Measurements from ENCODE around the gene PPFIA2.

PPFIA2 gene

GRCh38 chr12:81330480-81330879 lies 428.7 kb downstream of the PPFIA2 start:
- POLR2A ChIA-PET, result no interaction called here
- DNase-seq (ENCODE audit: extremely low spot score), result no peak
- TF ChIP-seq, protein P1, sequence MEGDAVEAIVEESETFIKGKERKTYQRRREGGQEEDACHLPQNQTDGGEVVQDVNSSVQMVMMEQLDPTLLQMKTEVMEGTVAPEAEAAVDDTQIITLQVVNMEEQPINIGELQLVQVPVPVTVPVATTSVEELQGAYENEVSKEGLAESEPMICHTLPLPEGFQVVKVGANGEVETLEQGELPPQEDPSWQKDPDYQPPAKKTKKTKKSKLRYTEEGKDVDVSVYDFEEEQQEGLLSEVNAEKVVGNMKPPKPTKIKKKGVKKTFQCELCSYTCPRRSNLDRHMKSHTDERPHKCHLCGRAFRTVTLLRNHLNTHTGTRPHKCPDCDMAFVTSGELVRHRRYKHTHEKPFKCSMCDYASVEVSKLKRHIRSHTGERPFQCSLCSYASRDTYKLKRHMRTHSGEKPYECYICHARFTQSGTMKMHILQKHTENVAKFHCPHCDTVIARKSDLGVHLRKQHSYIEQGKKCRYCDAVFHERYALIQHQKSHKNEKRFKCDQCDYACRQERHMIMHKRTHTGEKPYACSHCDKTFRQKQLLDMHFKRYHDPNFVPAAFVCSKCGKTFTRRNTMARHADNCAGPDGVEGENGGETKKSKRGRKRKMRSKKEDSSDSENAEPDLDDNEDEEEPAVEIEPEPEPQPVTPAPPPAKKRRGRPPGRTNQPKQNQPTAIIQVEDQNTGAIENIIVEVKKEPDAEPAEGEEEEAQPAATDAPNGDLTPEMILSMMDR (IDR thresholded peaks at IDR 0.05; ENCODE audit: control extremely low read depth, extremely low read depth, low read depth, missing control alignments), result no peak
- CTCF ChIA-PET, result interaction anchor here (1.4 to 2.5 kb wide), 2 partner anchors 9 to 14 kb away, joined by 4 to 10 read pairs; no protein-coding TSS in a partner anchor

- no peak for DNase-seq (ENCODE audit: extremely low spot score)
- TF ChIP-seq, protein P1 (IDR thresholded peaks at IDR 0.05; ENCODE audit: control extremely low read depth, extremely low read depth, low read depth, missing control alignments), result peak; percentile 21
- ChIA-PET CTCF (interaction anchor here (0.9 to 1.9 kb wide), 5 partner anchors 11 to 26 kb away, joined by 3 to 8 read pairs (median 4); no protein-coding TSS in a partner anchor), POLR2A (no interaction called here)
These were observed 430.1 kb downstream of the PPFIA2 start for GRCh38 chr12:81329085-81329484.

GRCh38 chr12:81327425-81327824 lies 431.7 kb downstream of the PPFIA2 start:
- CTCF ChIA-PET, result interaction anchor here (1.6 to 1.9 kb wide), 2 partner anchors 10 to 28 kb away, joined by 4 to 8 read pairs; no protein-coding TSS in a partner anchor
- TF ChIP-seq, protein P1 (IDR thresholded peaks at IDR 0.05; ENCODE audit: control extremely low read depth, extremely low read depth, low read depth, missing control alignments), result no peak
- POLR2A ChIA-PET, result no interaction called here
- no peak for DNase-seq (ENCODE audit: extremely low spot score)

DNA sequence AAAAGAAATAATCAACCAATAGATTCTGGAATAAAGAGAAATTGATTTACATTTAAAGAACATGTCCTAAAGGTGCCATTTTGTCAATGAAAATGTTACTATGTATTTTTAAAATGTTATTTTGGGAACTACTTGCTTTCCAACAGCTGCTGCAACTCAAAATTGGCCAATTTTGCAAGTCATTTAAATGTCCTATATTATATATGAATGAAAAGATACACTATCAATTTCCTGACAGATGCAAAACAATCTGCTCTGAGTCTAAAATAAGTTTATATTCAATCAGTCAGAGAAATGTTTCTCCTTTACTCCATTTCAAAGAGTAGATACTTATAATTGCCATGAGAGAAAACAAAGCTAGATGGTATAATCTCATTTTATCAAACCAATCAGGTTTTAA lies 434.1 kb downstream of the PPFIA2 start:
- CTCF ChIA-PET, result no interaction called here
- TF ChIP-seq, protein P1 (IDR thresholded peaks at IDR 0.05; ENCODE audit: control extremely low read depth, extremely low read depth, low read depth, missing control alignments), result no peak
- POLR2A ChIA-PET, result no interaction called here
- DNase-seq (ENCODE audit: extremely low spot score), result no peak

- ChIA-PET POLR2A (no interaction called here), CTCF (no interaction called here)
- TF ChIP-seq, protein P1 (IDR thresholded peaks at IDR 0.05; ENCODE audit: control extremely low read depth, extremely low read depth, low read depth, missing control alignments), result no peak
- DNase-seq (ENCODE audit: extremely low spot score), result no peak
These were observed 444.1 kb downstream of the PPFIA2 start for GRCh38 chr12:81314903-81315531.

DNA sequence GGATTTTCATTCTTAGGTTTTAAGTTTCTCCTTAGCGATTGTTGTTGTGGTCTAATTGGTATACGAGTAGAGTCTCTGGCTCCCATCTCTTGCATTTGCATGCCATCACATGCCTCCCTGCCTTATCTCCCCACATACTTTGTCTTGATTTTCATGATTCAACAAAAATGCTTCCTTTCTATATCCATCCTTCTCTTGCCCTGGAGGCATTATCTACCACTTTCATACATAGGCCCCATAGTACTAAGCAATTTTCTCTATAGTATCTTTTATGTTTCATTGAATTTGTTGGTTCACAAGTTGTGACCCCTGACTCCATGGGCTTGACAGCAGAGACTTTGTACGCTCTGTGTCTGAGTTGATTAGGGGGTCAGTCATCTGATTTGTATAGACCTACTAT lies 455.2 kb downstream of the PPFIA2 start:
- CTCF ChIA-PET, result no interaction called here
- TF ChIP-seq, protein P1 (IDR thresholded peaks at IDR 0.05; ENCODE audit: control extremely low read depth, extremely low read depth, low read depth, missing control alignments), result no peak
- POLR2A ChIA-PET, result no interaction called here
- DNase-seq (ENCODE audit: extremely low spot score), result no peak
